WTC11 (cell line): ENCODE data around the gene NDUFAF2.

Source experiments
- ARID4B ChIP-seq: sonication (generic); formaldehyde crosslinking; IDR thresholded peaks from 2 replicates; pipeline ENCODE4 v1.8.0; 2023; ENCODE audit warnings: missing genetic modification reagents, mild to moderate bottlenecking, borderline replicate concordance
- CBFB ChIP-seq: sonication (generic); formaldehyde crosslinking; IDR thresholded peaks from 2 replicates; pipeline ENCODE4 v1.8.1; 2022; ENCODE audit warnings: mild to moderate bottlenecking, low read depth, missing genetic modification reagents
- CTCF ChIP-seq: fragments of 200-600 bp; IDR thresholded peaks from 2 replicates; pipeline ENCODE4 v1.8.0; 2022; ENCODE audit warnings: antibody characterized with exemption
- FOXK1 ChIP-seq: sonication (generic); formaldehyde crosslinking; IDR thresholded peaks from 2 replicates; pipeline ENCODE4 v1.8.0; 2022; ENCODE audit warnings: mild to moderate bottlenecking, moderate library complexity, missing genetic modification reagents
- ZNF263 ChIP-seq: sonication (generic); formaldehyde crosslinking; IDR thresholded peaks from 2 replicates; pipeline ENCODE4 v1.8.1; 2022; ENCODE audit warnings: low read depth, mild to moderate bottlenecking, moderate library complexity, missing genetic modification reagents

- TF ChIP-seq CTCF (no peak), ARID4B (CRISPR knock-in tag) (no peak), FOXK1 (CRISPR knock-in tag) (no peak), ZNF263 (CRISPR knock-in tag) (no peak), CBFB (CRISPR knock-in tag) (no peak)
These were observed 194.9 kb downstream of the NDUFAF2 start for GRCh38 chr5:61139931-61140330.
